A172 (cell line): ENCODE results near the gene ZC3H11A. TPM values are rescaled to one million over a fixed set of nuclear protein-coding genes. Genes with fewer than 3 reads are reported as not detected.
A peak's percentile ranks its signal among the peaks of the same experiment; 100 is the strongest.
"Not testable (repeated sequence)": the region's sequence is repeated elsewhere in the genome, so short reads cannot be mapped to it uniquely, and the experiment has no call there.

Experiments used
- DNase-seq: peaks from one replicate; pipeline ENCODE4 v3.0.0-alpha.2; 2015; ENCODE audit warnings: low spot score
- total RNA-seq: library from RNA; depleted of rRNA; stranded (reverse); fragments of >200 nt; shearing (Covaris generic); gene quantifications from 2 replicates; pipeline ENCODE4 v1.2.3, GENCODE V29; 2014; rRNA removed

Gene ZC3H11A
- 102 and 117 TPM in 2 replicates for total RNA-seq

GRCh38 chr1:203795441-203796235, at the start of gene ZC3H11A, which contains the start of gene ZBED6:
ZC3H11A (plus strand) TSS chr1:203795623; CDS start chr1:203817071, 21,448 bp downstream.
ZBED6 (plus strand) TSS chr1:203795623; CDS start chr1:203797523, 1,900 bp downstream.
- DNase-seq, result peak; percentile 99

DNA sequence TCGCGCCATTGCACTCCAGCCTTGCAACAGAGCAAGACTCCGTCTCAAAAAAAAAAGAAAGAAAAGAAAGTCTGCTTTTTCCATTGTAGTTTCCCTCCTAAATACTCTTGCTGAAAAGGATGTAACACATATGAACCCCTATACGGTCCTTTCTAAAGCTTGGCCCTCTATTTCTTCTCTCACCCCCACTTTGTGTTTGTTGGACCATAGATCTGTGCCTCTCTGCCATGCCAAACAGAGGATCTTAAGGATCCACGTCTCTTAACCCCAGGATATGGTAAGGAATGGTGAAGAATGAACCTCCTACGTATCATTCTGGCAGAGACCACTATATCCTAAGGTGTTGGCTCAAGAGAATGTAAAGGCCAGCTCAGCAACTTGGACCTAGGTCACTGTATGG, 49.1 kb upstream of the ZC3H11A start:
- no peak for DNase-seq

- DNase-seq, result peak; percentile 62
These were observed 44.4 kb upstream of the ZC3H11A start for GRCh38 chr1:203751051-203751450.

DNA sequence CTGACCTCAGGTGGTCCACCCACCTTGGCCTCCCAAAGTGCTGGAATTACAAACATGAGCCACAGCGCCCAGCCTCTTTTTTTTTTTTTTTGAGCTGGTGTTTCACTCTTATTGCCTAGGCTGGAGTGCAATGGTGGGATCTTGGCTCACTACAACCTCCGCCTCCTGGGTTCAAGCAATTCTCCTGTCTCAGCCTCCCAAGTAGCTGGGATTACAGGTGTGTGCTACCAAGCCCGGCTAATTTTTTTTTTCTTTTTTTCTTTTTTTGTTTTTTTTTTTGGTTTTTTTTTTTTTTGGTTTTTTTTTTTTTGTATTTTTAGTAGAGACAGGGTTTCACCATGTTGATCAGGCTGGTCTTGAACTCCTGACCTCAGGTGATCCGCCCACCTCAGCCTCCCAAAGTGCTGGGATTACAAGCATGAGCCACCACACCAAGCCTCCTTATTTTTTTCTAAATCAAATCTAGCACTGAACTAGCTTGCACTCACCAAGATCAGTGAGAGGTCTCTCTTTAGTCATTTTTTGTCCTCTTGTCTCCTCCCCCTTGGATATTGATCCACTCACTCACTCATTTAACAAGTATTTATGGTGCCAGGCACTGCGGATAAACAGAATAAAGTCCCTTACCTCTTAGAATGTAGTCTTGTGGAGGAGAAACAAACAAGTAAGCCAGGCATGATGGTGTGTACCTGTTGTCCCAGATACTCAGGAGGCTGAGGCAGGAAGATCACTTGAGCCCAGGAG, 43.6 kb upstream of the ZC3H11A start:
- not testable (repeated sequence) for DNase-seq

DNA sequence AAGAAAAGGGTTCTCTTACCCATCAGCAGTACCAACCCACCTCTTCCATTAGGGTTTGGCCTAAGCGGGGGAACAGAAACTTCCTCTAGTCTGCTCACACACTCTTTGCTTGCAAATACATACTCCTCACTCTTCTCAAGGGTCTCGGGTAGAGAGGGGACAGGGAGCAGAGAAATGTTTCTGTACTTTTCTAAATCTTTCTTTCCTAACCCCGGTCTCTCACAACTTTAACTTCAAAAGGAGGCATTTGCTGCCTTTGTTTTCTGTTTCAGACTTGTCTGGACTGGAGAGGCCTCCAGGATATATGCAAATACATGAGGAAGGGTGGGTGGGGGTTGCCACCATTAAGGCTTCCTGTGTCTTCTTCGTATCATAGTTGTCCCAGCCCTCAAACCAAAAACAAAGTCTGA, 41.0 kb upstream of the ZC3H11A start:
- DNase-seq, result no peak

GRCh38 chr1:203756036-203756435, 39.4 kb upstream of the ZC3H11A start:
- DNase-seq, result no peak

- DNase-seq, result peak; percentile 46
These were observed 36.7 kb upstream of the ZC3H11A start for GRCh38 chr1:203758749-203759148.

- DNase-seq, result no peak
These were observed 34.9 kb upstream of the ZC3H11A start for GRCh38 chr1:203760506-203760905.

- DNase-seq, result not testable (repeated sequence)
These were observed 33.5 kb upstream of the ZC3H11A start for GRCh38 chr1:203761958-203762357.

DNA sequence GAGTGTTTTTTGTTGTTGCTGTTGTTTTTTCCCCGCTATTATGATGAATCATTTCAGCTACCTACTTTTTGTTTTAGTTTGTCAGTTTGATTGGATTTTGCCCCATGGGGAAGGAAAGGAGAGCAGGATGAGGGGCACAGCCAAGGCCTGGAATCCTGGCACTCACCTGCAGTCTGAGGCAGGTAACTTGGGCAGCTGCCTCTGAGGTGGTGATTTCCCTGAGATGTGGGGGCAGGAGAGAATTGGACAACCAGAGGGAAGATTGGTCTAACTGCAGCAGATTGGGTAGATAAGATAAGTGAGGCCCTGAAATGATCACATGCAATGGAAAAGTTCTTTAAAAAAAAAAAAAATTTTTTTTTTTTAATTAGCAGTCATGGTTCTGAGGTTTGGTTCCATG, 31.9 kb upstream of the ZC3H11A start:
- DNase-seq, result no peak

- no peak for DNase-seq
These were observed 31.1 kb upstream of the ZC3H11A start for GRCh38 chr1:203764105-203765028.

- DNase-seq, result no peak
These were observed 30.2 kb upstream of the ZC3H11A start, which contains the start of gene LAX1 for GRCh38 chr1:203765029-203765837. LAX1 (plus strand) TSS chr1:203765183; CDS start chr1:203765566, 383 bp downstream.

GRCh38 chr1:203768256-203768655, 27.2 kb upstream of the ZC3H11A start:
- no peak for DNase-seq

- DNase-seq, result peak; percentile 66
These were observed 25.7 kb upstream of the ZC3H11A start for GRCh38 chr1:203769505-203770343.

- DNase-seq, result no peak
These were observed 23.5 kb upstream of the ZC3H11A start for GRCh38 chr1:203771901-203772301.

DNA sequence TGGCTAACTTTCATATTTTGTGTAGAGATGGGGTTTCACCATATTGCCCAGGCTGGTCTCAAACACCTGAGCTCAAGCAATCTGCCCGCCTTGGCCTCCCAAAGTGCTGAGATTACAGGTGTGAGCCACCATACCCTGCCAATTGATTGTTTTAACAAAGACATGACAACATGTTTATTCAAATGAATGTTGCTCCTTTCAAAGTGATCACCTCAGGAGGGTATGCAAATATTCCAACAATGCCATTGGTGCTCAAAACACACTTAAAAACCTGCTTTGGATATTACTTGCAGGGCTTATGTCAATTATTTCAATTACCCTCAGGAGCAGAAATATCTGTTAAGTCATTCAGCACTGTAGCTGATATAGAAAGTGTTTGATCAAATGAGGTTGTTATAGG, 22.6 kb upstream of the ZC3H11A start:
- no peak for DNase-seq

DNA sequence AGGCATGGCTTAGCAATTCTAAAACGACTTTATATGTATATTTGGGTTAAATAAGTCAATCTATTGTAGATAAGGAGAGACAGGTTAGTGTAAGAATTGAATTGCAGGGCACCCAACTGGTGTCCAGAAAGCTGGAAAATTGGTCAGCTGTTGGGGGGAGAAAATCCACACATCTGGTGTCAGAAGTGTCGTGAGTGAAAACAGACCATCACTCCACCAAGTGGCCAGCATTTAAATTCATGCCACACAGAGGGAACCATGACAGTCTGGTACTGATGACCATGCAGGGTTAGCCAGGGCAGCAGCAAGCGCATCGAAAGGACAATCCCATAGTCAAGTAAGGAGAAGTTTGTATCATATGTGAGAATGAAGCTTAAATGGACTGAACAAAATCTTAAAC, 18.8 kb upstream of the ZC3H11A start:
- no peak for DNase-seq

- no peak for DNase-seq
These were observed 17.8 kb upstream of the ZC3H11A start for GRCh38 chr1:203777596-203777995.

DNA sequence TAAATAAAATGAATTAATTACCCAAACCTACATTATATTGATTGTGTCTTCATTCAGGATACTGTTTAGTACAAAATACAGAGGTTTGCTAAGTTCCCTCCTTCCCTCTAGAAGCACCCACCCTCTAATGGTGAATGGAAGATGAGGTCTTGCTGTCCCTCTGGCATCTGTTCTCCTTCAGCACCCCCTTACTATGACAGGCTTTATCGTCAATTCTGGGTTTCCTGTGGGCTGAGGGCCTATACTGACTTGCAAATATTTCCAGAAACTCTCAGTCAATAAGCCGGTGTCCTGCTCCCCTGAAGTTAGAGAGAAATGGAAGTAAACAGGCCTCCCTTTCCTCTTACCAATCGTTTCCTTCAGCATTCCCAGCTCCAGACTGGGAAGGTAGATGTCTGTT, 17.3 kb upstream of the ZC3H11A start:
- no peak for DNase-seq

GRCh38 chr1:203778789-203779188, 16.6 kb upstream of the ZC3H11A start:
- DNase-seq, result no peak
